H9 (cell line): ENCODE measurements around the gene CALCOCO1. TPM values are rescaled to one million over a fixed set of nuclear protein-coding genes. Genes with fewer than 3 reads are reported as not detected.

Experiments
- DNase-seq: peaks from one replicate; pipeline ENCODE4 v3.0.0-alpha.2; 2017
- H2AFZ ChIP-seq: one replicate; pipeline ENCODE4 v1.6.1; 2013; ENCODE audit warnings: mild to moderate bottlenecking, low read length, control low read depth, moderate library complexity
- H2AK5ac ChIP-seq: 2 replicates; pipeline ENCODE4 v1.6.1; 2013; ENCODE audit warnings: low read length, control low read depth, mixed read lengths; ENCODE audit not compliant: insufficient read length
- H2BK120ac ChIP-seq: one replicate; pipeline ENCODE4 v1.6.1; 2013; ENCODE audit warnings: low read depth, mild to moderate bottlenecking, low read length, control low read depth, inconsistent platforms; ENCODE audit not compliant: poor library complexity, severe bottlenecking
- H2BK12ac ChIP-seq: 2 replicates; pipeline ENCODE4 v1.6.1; 2013; ENCODE audit warnings: low read length, control low read depth, mixed read lengths, low read depth; ENCODE audit not compliant: insufficient read length
- H2BK15ac ChIP-seq: 2 replicates; pipeline ENCODE4 v1.6.1; 2013; ENCODE audit warnings: low read depth, low read length, control low read depth
- H2BK20ac ChIP-seq: one replicate; pipeline ENCODE4 v1.6.1; 2013; ENCODE audit warnings: low read depth, mild to moderate bottlenecking, low read length, control low read depth, inconsistent platforms; ENCODE audit not compliant: poor library complexity, severe bottlenecking
- H2BK5ac ChIP-seq: 2 replicates; pipeline ENCODE4 v1.6.1; 2013; ENCODE audit warnings: low read length, control low read depth, mixed read lengths; ENCODE audit not compliant: insufficient read length
- H3K14ac ChIP-seq: 2 replicates; pipeline ENCODE4 v1.6.1; 2013; ENCODE audit warnings: low read length, control low read depth; ENCODE audit not compliant: insufficient read depth
- H3K18ac ChIP-seq: 2 replicates; pipeline ENCODE4 v1.6.1; 2013; ENCODE audit warnings: low read depth, mild to moderate bottlenecking, mixed read lengths, low read length, control low read depth; ENCODE audit not compliant: insufficient read length
- H3K23ac ChIP-seq: 2 replicates; pipeline ENCODE4 v1.6.1; 2013; ENCODE audit warnings: low read length, control low read depth, mixed read lengths, low read depth; ENCODE audit not compliant: insufficient read length
- H3K23me2 ChIP-seq: 2 replicates; pipeline ENCODE4 v1.6.1; 2013; ENCODE audit warnings: low read depth, mild to moderate bottlenecking, mixed read lengths, low read length, control low read depth; ENCODE audit not compliant: insufficient read length, poor library complexity, severe bottlenecking
- H3K27ac ChIP-seq: 2 replicates; pipeline ENCODE4 v1.5.1; 2013; ENCODE audit warnings: low read length, control low read depth, mixed read lengths, low read depth; ENCODE audit not compliant: insufficient read length
- H3K27me3 ChIP-seq: 2 replicates; pipeline ENCODE4 v1.6.1; 2013; ENCODE audit warnings: low read length, control low read depth, inconsistent platforms; ENCODE audit not compliant: insufficient read depth
- H3K4ac ChIP-seq: 2 replicates; pipeline ENCODE4 v1.6.1; 2013; ENCODE audit warnings: low read depth, mild to moderate bottlenecking, control low read depth, inconsistent platforms, low read length, moderate library complexity
- H3K4me1 ChIP-seq: 2 replicates; pipeline ENCODE4 v1.6.1; 2013; ENCODE audit warnings: low read length, control low read depth, inconsistent platforms; ENCODE audit not compliant: insufficient read depth
- H3K4me2 ChIP-seq: 2 replicates; pipeline ENCODE4 v1.6.1; 2013; ENCODE audit warnings: low read length, control low read depth, mixed read lengths; ENCODE audit not compliant: insufficient read length, insufficient read depth
- H3K56ac ChIP-seq: 2 replicates; pipeline ENCODE4 v1.6.1; 2013; ENCODE audit warnings: low read depth, mild to moderate bottlenecking, mixed read lengths, low read length, control low read depth; ENCODE audit not compliant: insufficient read length
- H3K79me1 ChIP-seq: 2 replicates; pipeline ENCODE4 v1.6.1; 2013; ENCODE audit warnings: low read depth, mild to moderate bottlenecking, moderate library complexity, low read length, control low read depth, inconsistent platforms; ENCODE audit not compliant: insufficient read depth, poor library complexity, severe bottlenecking
- H3K79me2 ChIP-seq: 2 replicates; pipeline ENCODE4 v1.6.1; 2013; ENCODE audit warnings: low read length, control low read depth, inconsistent platforms; ENCODE audit not compliant: insufficient read depth
- H3K9ac ChIP-seq: 2 replicates; pipeline ENCODE4 v1.6.1; 2013; ENCODE audit warnings: low read length, control low read depth, mixed read lengths; ENCODE audit not compliant: insufficient read length; ENCODE audit errors: extremely low read depth
- H3K9me3 ChIP-seq: one replicate; pipeline ENCODE4 v1.6.1; 2013; ENCODE audit warnings: low read depth, low read length, inconsistent platforms; ENCODE audit not compliant: control insufficient read depth
- H3T11ph ChIP-seq: one replicate; pipeline ENCODE4 v1.6.1; 2013; ENCODE audit warnings: mild to moderate bottlenecking, low read length, control low read depth, inconsistent platforms
- H4K20me1 ChIP-seq: one replicate; pipeline ENCODE4 v1.6.1; 2013; ENCODE audit not compliant: control insufficient read depth, insufficient read length, insufficient read depth
- H4K5ac ChIP-seq: 2 replicates; pipeline ENCODE4 v1.6.1; 2013; ENCODE audit warnings: low read depth, mild to moderate bottlenecking, mixed read lengths, low read length, control low read depth; ENCODE audit not compliant: insufficient read length
- H4K8ac ChIP-seq: replicated peaks from 2 replicates; pipeline ENCODE4 v1.6.1; 2013; ENCODE audit warnings: low read length, control low read depth, mixed read lengths, low read depth; ENCODE audit not compliant: insufficient read length
- H4K91ac ChIP-seq: 2 replicates; pipeline ENCODE4 v1.6.1; 2013; ENCODE audit warnings: low read depth, mild to moderate bottlenecking, moderate library complexity, mixed read lengths, low read length, control low read depth; ENCODE audit not compliant: insufficient read length
- H3K27ac Mint-ChIP-seq, 3 experiments: 2 replicates in 2 of 3; 3 replicates in 1 of 3; pipeline ENCODE4 v1.8.0; 2020 to 2021; ENCODE audit warnings: mixed read lengths in 3 of 3, mild to moderate bottlenecking in 1 of 3, moderate library complexity in 1 of 3
- H3K27me3 Mint-ChIP-seq: 2 replicates; pipeline ENCODE4 v1.8.0; 2021; ENCODE audit warnings: low read depth, mild to moderate bottlenecking, moderate library complexity, mixed read lengths
- H3K36me3 Mint-ChIP-seq, 3 experiments: 2 replicates in 2 of 3; 3 replicates in 1 of 3; pipeline ENCODE4 v1.8.0; 2020 to 2021; ENCODE audit warnings: low read depth in 3 of 3, mixed read lengths in 3 of 3; ENCODE audit not compliant: insufficient read depth in 1 of 3
- H3K4me1 Mint-ChIP-seq, 2 experiments: 2 replicates each; pipeline ENCODE4 v1.8.0; 2020; ENCODE audit warnings: mixed read lengths in 2 of 2
- H3K4me3 Mint-ChIP-seq, 2 experiments: 2 replicates in 1 of 2; 3 replicates in 1 of 2; pipeline ENCODE4 v1.8.0; 2020 to 2021; ENCODE audit warnings: mild to moderate bottlenecking in 2 of 2, mixed read lengths in 2 of 2, moderate library complexity in 1 of 2
- H3K9me3 Mint-ChIP-seq, 2 experiments: 2 replicates in 1 of 2; 3 replicates in 1 of 2; pipeline ENCODE4 v1.8.0; 2020; ENCODE audit warnings: mild to moderate bottlenecking in 2 of 2, mixed read lengths in 2 of 2, moderate library complexity in 1 of 2
- WGBS: extraction: QIAGEN DNeasy Blood & Tissue Kit; methylation state at CpG from one replicate; pipeline ENCODE4 v1.1.7; 2013; ENCODE audit warnings: missing lambda C conversion rate, low lambda C conversion rate, mixed read lengths; ENCODE audit not compliant: insufficient read length; ENCODE audit errors: extremely low coverage; 5-methylcytosine and 5-hydroxymethylcytosine counted together
- total RNA-seq: library from RNA; stranded (reverse); gene quantifications from 2 replicates; pipeline ENCODE4 v1.2.1, GENCODE V29; 2021
- TF ChIP-seq, protein P1 (sequence below): fragments of 200-600 bp; sonication (generic); conservative IDR thresholded peaks from 3 replicates; pipeline ENCODE4 v1.8.0; 2021; ENCODE audit warnings: antibody characterized with exemption, mild to moderate bottlenecking

CALCOCO1 gene
- total RNA-seq, 1 experiment from 2014 or later = 22.3 TPM

GRCh38 chr12:53709671-53710070 lies 17.6 kb downstream of the CALCOCO1 start:
- Histone ChIP-seq H2AFZ (no peak overlapping the region), H3K9ac (no peak overlapping the region), H3K4me2 (no peak overlapping the region), H3K23me2 (no peaks in the 10 kb centered on the region), H4K91ac (no peak overlapping the region), H3K79me2 (no peaks in the 10 kb centered on the region), H4K5ac (no peak overlapping the region), H3K79me1 (no peaks in the 10 kb centered on the region), H3K23ac (no peak overlapping the region), H4K8ac (no peak overlapping the region), H3K4ac (no peak overlapping the region), H2BK120ac (no peak overlapping the region), H3K27ac (no peak overlapping the region), H3K27me3 (no peaks in the 10 kb centered on the region; the same call in 1 of the 2 replicates), H3K4me1 (no peaks in the 10 kb centered on the region), H3K9me3 (no peaks in the 10 kb centered on the region), H3K56ac (no peak overlapping the region), H2BK20ac (no peak overlapping the region), H2AK5ac (no peak overlapping the region), H3K14ac (no peak overlapping the region), H2BK12ac (no peak overlapping the region), H3T11ph (no peak overlapping the region), H2BK5ac (no peak overlapping the region), H4K20me1 (no peaks in the 10 kb centered on the region), H3K18ac (no peak overlapping the region), H2BK15ac (no peak overlapping the region)
- peaks cover 45% of the 10 kb centered on the region for H3K27me3 Mint-ChIP-seq
- peaks cover 0 to 8% of the 10 kb centered on the region in 2 experiments; a peak in 1 of 4 replicates for H3K4me1 Mint-ChIP-seq
- no peak overlapping the region for H3K4me3 Mint-ChIP-seq
- no peak overlapping the region for H3K27ac Mint-ChIP-seq
- DNase-seq = no peak
- H3K9me3 Mint-ChIP-seq = no peaks in the 10 kb centered on the region
- H3K36me3 Mint-ChIP-seq = no peaks in the 10 kb centered on the region; a peak in 2 of 7 replicates
- WGBS = no CpG with 5 or more reads among the region's 4 CpGs
- TF ChIP-seq, protein P1, sequence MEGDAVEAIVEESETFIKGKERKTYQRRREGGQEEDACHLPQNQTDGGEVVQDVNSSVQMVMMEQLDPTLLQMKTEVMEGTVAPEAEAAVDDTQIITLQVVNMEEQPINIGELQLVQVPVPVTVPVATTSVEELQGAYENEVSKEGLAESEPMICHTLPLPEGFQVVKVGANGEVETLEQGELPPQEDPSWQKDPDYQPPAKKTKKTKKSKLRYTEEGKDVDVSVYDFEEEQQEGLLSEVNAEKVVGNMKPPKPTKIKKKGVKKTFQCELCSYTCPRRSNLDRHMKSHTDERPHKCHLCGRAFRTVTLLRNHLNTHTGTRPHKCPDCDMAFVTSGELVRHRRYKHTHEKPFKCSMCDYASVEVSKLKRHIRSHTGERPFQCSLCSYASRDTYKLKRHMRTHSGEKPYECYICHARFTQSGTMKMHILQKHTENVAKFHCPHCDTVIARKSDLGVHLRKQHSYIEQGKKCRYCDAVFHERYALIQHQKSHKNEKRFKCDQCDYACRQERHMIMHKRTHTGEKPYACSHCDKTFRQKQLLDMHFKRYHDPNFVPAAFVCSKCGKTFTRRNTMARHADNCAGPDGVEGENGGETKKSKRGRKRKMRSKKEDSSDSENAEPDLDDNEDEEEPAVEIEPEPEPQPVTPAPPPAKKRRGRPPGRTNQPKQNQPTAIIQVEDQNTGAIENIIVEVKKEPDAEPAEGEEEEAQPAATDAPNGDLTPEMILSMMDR = no peak
